HG03520 (cell line): ENCODE measurements around the gene MLPH.

ENCODE experiments used
- ATAC-seq: cut with Tn5 transposase; IDR thresholded peaks from one replicate; pipeline ENCODE4 v1.9.1; 2021; ENCODE audit warnings: mild to moderate bottlenecking, moderate library complexity; ENCODE audit not compliant: unreplicated experiment

The MLPH gene

DNA sequence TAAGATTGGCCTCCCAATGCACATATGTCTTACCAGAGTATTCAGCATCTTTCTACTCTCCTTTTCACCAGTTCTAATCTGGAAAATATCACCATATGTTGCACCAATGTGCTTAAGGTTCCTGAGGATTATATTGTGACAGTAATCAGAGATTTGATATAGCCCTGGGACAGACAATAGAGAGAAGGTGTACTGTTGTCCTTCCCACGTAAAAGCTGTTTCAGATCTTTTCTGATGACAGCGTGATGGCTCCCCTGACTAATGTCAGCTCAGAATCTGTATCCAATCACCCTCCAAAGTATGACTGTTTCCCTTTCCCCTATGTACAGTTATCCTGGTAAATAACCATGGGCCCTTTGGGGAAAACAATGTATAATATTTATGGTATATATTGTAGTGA, 9.0 kb upstream of the MLPH start:
- no peak for ATAC-seq

DNA sequence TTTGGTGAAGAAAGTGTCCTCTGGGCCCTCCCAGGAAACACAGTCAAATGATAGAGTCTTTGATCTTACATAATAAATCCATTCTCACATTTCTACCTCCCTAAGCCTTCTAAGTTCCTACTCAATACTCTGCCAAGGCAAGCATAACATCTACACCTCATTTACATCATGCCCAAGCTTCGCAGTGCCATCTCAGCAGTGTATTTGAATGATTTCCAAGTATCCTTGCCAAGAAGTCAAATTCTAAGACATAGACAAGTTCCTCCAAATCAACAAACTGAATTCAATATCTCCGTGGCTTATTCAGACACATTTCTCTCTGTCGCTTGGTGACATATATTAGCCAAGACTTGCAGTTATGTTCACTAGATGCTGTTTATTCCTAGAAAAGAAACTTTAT, 8.1 kb upstream of the MLPH start:
- ATAC-seq, result no peak

DNA sequence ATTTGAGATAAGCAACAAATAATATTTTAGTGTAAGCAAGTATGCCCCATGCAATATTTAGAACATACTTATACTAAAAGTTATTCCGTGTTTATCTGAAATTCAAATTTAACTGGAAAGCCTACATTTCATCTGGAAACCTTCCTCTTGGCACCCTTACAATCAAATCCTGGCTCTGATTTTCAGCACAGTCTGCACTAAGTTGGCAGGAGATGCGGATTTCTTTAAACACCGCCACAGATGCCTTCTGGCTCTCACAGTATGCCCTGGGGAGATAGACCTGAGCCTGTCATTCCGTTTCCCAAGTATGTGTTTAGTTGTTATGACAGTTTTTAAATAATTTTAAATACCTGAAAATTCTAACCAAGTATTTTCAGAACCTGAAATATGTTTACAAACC, 7.3 kb upstream of the MLPH start:
- ATAC-seq, result no peak

DNA sequence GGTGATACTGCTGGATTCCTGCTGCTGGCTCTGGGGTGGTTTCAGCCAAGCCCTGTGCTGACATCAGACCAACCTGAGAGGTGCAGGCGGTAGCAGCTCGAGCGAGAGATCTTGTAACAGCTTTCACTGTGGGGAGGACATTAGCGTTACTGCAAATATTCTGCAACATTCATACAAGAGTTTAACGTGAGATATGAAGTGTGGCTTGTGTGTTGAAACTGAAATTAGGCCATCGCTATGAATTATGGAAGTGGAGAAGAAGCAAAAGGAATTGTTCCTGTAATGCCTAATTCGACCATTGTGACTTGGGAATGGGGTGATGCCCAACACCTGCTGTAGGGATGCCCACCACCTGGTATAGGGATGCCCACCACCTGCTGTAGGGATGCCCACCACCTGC, 6.5 kb upstream of the MLPH start:
- ATAC-seq, result no peak

DNA sequence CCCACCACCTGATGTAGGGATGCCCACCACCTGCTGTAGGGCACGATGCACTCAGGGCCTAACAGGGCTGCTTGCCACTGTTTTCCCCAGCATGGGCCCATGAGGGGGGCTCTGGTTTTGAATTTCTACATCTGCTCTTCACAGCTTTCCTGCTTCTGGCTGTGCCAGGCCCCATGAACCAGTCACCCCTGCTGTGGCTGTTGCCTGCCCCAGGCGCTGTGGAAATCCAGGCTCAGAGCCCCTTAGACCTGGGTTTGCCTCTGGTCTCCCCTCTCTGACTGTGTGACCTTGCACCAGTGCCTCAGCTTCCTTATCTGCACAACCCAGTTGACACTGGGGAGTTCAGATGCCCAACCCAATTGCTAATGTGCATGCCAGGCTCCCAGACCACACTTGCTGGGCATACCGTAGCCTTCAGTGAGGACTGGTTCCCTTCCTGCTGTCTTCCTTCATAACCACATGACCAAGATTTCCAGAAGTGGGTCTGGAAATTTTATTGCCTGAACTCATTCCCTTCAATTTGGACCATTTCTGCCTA, 6.0 kb upstream of the MLPH start:
- no peak for ATAC-seq

DNA sequence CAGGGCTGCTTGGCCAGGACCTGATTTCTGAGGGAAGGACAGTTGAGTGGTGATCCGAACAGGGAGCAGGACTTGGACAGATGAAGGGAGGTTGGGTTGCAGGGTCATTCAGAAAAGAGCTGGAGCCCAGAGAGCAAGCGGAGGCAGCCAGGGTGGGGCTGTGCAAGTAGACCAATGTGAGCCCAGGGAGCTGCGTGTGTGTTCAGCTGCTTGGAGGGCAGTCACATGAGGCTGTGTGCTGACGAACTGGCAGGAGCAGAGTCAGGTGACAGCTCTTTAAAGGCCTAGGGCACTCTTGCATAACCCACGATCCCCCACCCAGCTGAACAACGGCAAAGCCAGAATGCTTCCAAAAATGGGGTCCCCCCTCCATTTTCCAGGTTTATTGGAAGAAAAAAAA, 4.6 kb upstream of the MLPH start:
- no peak for ATAC-seq

DNA sequence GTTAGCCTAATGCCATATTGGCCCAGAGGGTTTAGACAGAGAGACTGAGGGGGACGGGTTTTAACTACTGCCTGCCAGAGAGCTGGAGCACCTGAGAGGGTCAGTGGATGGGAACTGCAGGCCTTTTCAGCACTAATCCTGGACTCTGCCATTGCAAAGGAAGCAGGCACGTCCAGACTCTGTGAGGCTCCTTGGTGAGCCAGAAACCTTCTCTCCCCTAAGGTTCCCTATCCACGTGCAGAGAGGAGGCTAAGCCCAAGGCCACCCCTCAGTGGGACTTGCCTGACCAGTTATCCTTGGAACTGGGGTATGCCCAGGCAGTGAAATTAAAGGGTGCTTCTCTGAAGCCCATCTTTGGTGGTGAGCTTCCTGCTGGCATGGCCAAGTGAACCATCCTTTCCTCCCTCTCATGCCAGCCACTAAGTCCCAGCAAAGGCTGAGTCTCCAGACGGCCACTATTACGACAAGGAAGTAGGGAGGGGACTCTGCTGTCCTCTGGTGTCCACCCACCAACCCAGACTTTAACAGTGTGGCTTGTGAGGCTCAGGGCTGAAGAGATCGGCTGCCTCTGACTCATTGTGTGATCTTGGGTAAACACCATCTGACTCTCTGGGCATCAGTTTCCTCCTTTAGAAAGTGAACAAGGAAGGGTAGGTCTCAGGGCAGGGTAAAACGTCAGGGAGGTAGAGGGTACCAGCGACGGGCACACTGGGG, 3.9 kb upstream of the MLPH start:
- ATAC-seq, result no peak

DNA sequence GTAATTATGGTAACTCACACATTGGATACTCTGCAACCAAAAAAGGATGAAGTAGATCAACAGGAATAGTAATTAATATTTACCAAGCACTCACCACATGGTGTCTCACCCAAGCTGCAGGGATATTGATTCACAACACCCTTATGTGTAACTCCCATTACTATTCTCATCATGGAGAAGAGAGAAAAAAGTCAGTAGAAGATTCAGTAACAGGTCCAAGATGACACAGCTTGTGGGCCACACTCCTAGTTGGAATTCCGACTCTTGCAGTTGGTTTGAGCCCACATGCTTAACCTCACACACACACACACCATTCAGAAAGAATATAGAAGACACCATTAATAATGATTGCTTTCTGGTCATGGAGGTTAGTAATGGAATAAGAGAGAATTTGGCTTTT, 1.7 kb upstream of the MLPH start:
- ATAC-seq, result no peak

DNA sequence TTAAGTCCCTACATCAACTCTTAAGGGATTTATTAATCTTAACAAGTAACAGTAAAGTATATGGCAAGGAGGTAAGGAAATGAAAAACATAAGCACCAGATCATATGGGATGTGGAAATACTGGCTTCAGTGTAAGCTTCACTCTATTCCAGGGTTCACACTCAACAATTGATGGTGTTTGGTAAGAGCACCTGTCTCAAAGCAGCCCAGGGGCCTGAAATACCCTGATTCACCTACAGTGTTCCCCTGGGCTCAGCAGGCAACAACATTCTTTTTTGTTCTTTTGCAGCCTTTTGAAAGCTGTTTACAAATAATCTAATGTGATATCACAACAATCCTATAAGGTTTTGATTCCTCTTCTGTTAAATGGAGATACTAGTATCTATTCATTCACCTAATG, 1.2 kb upstream of the MLPH start:
- no peak for ATAC-seq

DNA sequence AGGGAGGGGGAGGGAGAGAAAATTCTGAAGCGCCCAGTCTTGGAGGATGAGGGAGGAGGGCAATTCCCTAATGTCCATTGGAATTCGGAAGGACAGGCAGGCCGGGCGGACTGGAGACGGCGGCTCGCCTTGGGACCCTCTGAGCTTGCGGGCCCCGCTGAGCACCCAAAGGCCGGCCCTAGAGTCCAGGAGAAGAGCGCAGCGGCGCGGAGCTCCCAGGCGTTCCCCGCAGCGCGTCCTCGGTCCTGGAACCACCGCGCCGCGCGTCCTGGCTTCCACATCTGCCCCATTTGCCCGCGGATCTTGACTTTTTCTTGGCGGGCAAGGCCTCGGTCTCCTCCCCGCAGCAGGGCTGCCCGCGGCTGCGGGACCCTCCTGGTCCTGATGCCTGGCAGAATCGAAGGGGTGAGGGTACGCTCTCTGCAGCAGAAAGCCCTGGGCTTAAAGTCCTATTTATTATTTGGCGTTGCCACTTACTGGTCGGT, 675 bp upstream of the MLPH start:
- ATAC-seq, result no peak

DNA sequence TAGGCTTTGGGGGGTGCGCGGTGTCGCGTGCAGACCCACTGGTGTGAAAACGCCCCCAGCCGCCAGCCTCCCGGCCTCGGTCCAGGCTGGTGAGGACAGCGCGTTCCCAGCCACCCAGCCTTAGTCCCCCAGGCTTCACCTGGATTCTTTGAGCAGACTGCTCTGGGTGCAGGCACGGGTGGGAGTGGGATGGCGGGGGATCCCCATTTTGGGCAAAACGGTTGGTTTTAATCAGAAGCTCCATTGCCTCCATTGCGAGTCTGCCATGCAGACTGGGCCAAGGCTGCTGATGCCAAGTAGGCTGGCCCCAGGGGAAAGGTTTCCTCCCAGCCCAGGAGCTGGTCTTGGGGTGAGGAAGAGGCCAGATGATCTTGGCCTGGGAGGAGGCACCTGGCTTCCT, 445 bp downstream of the MLPH start:
- no peak for ATAC-seq

DNA sequence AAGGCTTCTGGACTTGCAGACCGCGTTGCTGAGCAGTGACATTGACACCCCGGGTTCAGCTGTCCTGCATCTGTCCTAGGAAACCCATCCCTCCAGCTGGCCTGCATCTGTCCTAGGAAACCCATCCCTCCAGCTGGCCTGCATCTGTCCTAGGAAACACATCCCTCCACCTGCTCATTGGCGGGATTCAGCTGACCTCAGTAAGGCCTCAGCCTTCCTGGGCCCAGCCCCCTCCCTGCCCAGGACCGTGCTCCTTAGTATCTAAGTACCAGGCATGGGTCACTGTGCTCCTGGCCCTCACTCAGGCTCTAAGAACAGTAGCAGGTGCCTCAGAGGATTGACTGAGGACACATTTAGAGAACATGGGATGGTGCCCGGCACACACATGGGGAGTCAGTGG, 1.2 kb downstream of the MLPH start:
- ATAC-seq, result no peak

DNA sequence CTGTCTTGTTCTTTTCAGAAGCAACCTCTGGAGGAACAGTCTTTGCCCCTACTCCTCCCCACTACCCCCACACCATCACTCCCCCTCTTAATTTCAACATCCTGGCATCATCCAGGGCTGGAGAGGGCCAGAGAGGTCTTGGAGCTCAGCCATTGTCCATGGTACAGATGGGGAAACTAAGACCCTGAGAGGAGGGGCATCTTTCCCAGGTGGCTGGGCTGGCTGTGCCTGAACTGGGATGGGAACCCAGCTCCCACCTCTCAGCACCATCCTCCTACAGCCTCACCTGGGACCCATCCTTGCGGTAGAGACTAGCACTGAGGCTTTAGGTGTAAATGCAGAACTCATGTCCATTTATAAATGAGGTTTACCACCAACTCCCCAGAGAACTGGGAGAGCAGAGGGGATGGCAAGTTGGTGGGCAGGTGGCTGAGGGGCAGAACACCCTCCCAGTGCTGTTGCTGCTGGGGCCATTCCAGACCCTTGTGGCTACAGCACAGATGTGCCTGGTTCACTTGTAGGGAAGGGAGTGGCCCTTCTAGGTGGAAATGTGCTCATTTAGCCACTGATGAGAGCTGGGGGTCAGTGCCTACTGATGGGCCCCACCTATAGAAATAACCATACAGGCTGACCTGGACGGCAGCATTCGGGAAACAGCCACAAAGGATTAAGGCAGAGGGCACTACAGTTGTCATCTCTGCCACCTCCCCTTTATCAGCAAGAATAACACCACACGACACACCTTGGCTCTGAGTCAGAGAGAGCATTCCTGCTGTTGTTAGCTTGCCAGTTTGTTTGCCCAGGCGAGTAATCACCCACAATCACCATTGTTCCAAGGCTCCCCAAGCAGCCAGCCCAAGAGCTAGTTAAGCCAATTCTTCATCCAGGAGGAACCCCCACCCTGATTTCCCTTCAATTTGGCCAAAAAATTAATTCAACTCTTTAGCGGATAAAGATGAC, 2.1 kb downstream of the MLPH start:
- no peak for ATAC-seq

DNA sequence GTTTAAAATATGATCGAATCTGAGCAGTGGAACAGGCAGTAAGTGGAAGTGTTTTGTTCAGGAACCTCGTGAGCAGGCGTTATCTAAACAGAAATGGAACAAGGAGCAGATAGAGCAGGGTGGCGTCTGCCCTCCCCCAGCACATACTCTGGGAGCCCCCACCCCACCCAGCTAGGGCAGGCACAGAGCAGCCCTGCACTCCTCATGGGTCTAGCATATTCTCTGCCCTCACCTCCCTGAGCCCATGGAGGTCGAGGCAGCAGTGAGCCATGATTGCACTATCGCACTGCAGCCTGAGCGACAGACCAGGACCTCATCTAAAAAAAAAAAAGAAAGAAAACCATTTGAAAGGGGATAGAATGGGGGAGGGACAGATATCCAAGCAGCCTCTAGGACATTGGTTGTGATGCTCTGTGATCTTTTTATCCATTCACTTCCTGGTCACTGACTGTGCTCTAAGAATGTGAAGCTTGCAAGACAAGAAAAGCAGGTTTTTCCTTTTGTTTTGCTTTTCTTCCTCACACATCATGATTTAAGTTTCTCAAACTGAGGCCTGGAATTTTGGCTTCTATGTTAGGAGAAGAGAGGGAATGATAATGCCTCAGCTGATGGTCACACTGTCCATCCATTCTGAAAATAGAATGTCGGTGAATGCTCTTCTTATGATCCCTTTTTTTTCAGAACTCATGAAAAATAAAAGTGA, 3.1 kb downstream of the MLPH start:
- ATAC-seq, result no peak

DNA sequence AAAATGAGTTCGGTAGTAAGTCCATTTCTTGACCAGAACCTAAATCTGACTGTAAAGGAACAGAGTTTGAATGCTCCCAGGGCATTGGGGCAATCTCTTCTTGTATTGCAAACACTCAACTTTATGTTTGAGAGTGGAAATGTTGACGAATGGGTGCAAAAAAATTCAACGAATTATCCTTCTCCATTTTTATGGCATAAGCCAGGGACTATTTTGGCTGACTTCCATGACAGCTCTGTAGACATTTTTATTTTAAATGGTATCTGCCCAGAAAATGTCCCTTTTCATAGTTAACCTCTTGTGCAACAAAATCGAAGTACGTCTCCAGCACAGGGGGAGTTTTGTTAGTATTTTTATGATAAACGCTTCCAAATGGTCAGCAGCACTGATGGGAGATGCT, 3.7 kb downstream of the MLPH start:
- ATAC-seq, result no peak

DNA sequence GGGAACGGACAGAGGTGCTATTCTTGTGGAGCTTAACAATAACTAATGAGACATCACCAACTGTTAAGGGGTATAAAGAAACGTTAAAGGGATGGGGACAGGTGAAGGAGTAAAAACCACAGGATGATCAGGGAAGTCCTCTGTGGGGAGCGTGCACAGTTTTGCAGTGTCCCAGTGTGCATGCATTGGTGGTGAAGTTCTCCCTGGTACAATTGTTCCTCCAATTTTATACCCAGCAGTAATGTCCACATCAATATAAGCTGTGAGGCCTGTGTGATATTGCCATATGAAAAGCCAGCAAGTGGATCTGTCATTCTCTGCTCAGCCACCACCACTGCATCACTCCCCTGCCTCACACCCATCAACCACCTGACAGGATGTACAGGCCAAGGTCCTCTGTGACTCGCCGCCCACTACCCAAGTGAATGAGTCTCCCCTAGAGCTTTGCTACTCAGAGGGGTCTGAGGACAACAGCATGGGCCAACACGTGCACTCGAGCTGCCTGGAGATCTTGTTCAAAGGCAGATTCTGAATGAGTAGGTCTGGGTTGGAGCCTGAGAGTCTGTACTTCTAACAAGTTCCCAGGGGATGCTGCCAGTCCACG, 4.6 kb downstream of the MLPH start:
- no peak for ATAC-seq

DNA sequence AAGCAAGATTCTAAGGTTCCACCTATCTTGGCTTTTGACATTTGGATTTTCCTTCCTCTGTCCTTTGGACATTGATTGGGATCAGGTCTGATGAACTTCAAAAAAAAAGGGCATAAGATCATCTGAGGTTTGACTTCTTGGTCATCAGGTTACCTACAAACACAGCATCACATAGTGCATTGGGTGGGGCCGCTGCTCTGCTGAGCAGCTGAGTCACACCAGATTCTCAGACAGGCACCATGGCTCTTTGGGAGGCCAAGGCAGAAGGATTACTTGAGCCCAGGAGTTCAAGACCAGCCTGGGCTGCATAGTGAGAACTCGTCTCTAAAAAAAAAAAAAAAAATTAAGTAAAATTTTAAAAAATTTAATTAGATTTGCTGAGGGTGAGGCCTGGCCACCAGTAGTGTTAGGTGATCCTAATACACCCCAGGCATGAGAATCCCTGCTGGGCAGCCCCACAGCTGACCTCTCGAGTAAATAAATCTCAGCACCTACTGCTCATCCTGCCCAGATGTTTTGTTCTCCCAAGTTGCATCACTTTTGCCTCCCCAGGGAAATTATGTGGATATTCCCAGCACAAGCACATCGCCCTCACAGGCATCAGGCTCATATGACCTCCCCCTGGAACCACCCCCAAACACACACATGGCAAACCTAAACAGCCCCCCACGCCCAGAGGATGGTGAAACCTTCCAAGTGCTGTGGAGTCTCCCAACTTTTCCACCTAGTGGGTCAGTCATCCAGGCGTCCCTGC, 5.3 kb downstream of the MLPH start:
- ATAC-seq, result no peak

DNA sequence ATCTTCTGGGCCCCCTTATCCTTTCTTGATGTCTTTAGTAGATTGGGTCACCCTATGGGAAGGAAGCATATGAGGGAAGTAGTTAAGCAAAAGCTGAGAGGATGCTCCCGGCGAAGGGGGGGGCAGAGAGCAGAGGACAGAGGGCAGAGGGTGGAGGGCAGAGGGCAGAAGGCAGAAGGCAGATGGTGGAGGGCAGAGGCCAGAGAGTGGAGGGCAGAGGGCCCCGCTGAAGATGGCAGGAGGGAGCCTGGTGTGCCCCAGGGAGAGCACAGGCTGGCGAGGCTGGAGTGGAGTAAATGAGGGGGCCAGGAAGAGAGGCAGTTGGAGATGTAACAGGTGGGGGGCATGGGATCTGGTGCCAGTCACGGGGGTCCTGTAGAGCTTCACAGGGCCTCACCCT, 7.0 kb downstream of the MLPH start:
- ATAC-seq, result no peak

DNA sequence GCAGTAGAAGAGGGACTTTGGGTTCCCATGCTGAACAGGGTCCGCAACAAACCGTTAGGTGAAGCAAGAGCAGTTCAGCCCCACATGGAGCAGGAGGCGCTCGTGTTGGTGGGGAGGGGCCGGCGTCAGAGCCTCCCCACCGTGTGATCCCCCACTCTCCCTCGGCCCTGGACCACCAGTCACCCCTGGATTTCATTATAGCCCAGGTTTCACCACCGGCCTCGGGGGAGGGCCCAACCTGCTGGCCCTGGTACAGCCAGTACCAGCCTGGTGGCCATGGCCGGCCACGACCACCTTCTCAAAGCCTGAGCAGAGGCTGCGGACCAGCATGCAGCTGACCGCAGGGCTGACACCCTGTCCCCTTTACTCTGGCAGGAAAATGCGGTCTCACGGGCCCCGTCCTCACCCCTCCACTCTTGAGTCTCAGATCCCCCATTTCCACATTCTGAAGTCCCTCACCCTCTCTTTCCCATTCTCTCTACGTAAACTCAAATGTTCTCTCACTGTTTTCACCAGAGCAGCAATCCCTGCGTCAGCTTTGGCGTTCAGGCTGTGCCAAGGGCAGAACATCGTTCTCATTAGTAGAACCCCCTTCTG, 8.6 kb downstream of the MLPH start:
- ATAC-seq, result no peak

DNA sequence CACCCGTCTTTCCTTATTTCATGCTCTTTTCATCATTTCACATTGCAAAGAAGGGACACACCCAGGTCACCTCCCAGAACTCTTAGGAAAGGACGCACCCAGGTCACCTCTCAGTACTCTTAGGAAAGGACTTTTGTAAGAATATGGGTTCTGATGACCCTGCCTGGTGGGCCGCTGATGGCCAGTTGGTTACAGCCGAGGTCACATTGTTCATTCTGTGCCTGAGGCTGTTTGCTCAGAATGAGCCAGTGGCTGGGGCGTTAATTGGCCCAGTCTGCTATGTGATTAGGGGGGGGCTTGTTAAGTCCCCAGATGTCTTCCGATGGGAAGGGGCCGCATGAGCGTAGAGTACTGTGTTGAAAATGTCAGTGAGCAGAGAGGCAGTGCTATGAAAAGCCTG, 9.4 kb downstream of the MLPH start:
- no peak for ATAC-seq
